H9 (cell line): Measurements from ENCODE around the gene VEGFB. TPM values are rescaled to one million over a fixed set of nuclear protein-coding genes. Genes with fewer than 3 reads are reported as not detected.

Experiments used
- DNase-seq: peaks from one replicate; pipeline ENCODE4 v3.0.0-alpha.2; 2017
- H2AFZ ChIP-seq: one replicate; pipeline ENCODE4 v1.6.1; 2013; ENCODE audit warnings: mild to moderate bottlenecking, low read length, control low read depth, moderate library complexity
- H2AK5ac ChIP-seq: 2 replicates; pipeline ENCODE4 v1.6.1; 2013; ENCODE audit warnings: low read length, control low read depth, mixed read lengths; ENCODE audit not compliant: insufficient read length
- H2BK120ac ChIP-seq: one replicate; pipeline ENCODE4 v1.6.1; 2013; ENCODE audit warnings: low read depth, mild to moderate bottlenecking, low read length, control low read depth, inconsistent platforms; ENCODE audit not compliant: poor library complexity, severe bottlenecking
- H2BK12ac ChIP-seq: 2 replicates; pipeline ENCODE4 v1.6.1; 2013; ENCODE audit warnings: low read length, control low read depth, mixed read lengths, low read depth; ENCODE audit not compliant: insufficient read length
- H2BK15ac ChIP-seq: 2 replicates; pipeline ENCODE4 v1.6.1; 2013; ENCODE audit warnings: low read depth, low read length, control low read depth
- H2BK20ac ChIP-seq: one replicate; pipeline ENCODE4 v1.6.1; 2013; ENCODE audit warnings: low read depth, mild to moderate bottlenecking, low read length, control low read depth, inconsistent platforms; ENCODE audit not compliant: poor library complexity, severe bottlenecking
- H2BK5ac ChIP-seq: 2 replicates; pipeline ENCODE4 v1.6.1; 2013; ENCODE audit warnings: low read length, control low read depth, mixed read lengths; ENCODE audit not compliant: insufficient read length
- H3K14ac ChIP-seq: 2 replicates; pipeline ENCODE4 v1.6.1; 2013; ENCODE audit warnings: low read length, control low read depth; ENCODE audit not compliant: insufficient read depth
- H3K18ac ChIP-seq: 2 replicates; pipeline ENCODE4 v1.6.1; 2013; ENCODE audit warnings: low read depth, mild to moderate bottlenecking, mixed read lengths, low read length, control low read depth; ENCODE audit not compliant: insufficient read length
- H3K23ac ChIP-seq: 2 replicates; pipeline ENCODE4 v1.6.1; 2013; ENCODE audit warnings: low read length, control low read depth, mixed read lengths, low read depth; ENCODE audit not compliant: insufficient read length
- H3K23me2 ChIP-seq: 2 replicates; pipeline ENCODE4 v1.6.1; 2013; ENCODE audit warnings: low read depth, mild to moderate bottlenecking, mixed read lengths, low read length, control low read depth; ENCODE audit not compliant: insufficient read length, poor library complexity, severe bottlenecking
- H3K27ac ChIP-seq: 2 replicates; pipeline ENCODE4 v1.5.1; 2013; ENCODE audit warnings: low read length, control low read depth, mixed read lengths, low read depth; ENCODE audit not compliant: insufficient read length
- H3K27me3 ChIP-seq: 2 replicates; pipeline ENCODE4 v1.6.1; 2013; ENCODE audit warnings: low read length, control low read depth, inconsistent platforms; ENCODE audit not compliant: insufficient read depth
- H3K4ac ChIP-seq: 2 replicates; pipeline ENCODE4 v1.6.1; 2013; ENCODE audit warnings: low read depth, mild to moderate bottlenecking, control low read depth, inconsistent platforms, low read length, moderate library complexity
- H3K4me1 ChIP-seq: 2 replicates; pipeline ENCODE4 v1.6.1; 2013; ENCODE audit warnings: low read length, control low read depth, inconsistent platforms; ENCODE audit not compliant: insufficient read depth
- H3K4me2 ChIP-seq: 2 replicates; pipeline ENCODE4 v1.6.1; 2013; ENCODE audit warnings: low read length, control low read depth, mixed read lengths; ENCODE audit not compliant: insufficient read length, insufficient read depth
- H3K56ac ChIP-seq: 2 replicates; pipeline ENCODE4 v1.6.1; 2013; ENCODE audit warnings: low read depth, mild to moderate bottlenecking, mixed read lengths, low read length, control low read depth; ENCODE audit not compliant: insufficient read length
- H3K79me1 ChIP-seq: 2 replicates; pipeline ENCODE4 v1.6.1; 2013; ENCODE audit warnings: low read depth, mild to moderate bottlenecking, moderate library complexity, low read length, control low read depth, inconsistent platforms; ENCODE audit not compliant: insufficient read depth, poor library complexity, severe bottlenecking
- H3K79me2 ChIP-seq: 2 replicates; pipeline ENCODE4 v1.6.1; 2013; ENCODE audit warnings: low read length, control low read depth, inconsistent platforms; ENCODE audit not compliant: insufficient read depth
- H3K9ac ChIP-seq: 2 replicates; pipeline ENCODE4 v1.6.1; 2013; ENCODE audit warnings: low read length, control low read depth, mixed read lengths; ENCODE audit not compliant: insufficient read length; ENCODE audit errors: extremely low read depth
- H3K9me3 ChIP-seq: one replicate; pipeline ENCODE4 v1.6.1; 2013; ENCODE audit warnings: low read depth, low read length, inconsistent platforms; ENCODE audit not compliant: control insufficient read depth
- H3T11ph ChIP-seq: one replicate; pipeline ENCODE4 v1.6.1; 2013; ENCODE audit warnings: mild to moderate bottlenecking, low read length, control low read depth, inconsistent platforms
- H4K20me1 ChIP-seq: one replicate; pipeline ENCODE4 v1.6.1; 2013; ENCODE audit not compliant: control insufficient read depth, insufficient read length, insufficient read depth
- H4K5ac ChIP-seq: 2 replicates; pipeline ENCODE4 v1.6.1; 2013; ENCODE audit warnings: low read depth, mild to moderate bottlenecking, mixed read lengths, low read length, control low read depth; ENCODE audit not compliant: insufficient read length
- H4K8ac ChIP-seq: replicated peaks from 2 replicates; pipeline ENCODE4 v1.6.1; 2013; ENCODE audit warnings: low read length, control low read depth, mixed read lengths, low read depth; ENCODE audit not compliant: insufficient read length
- H4K91ac ChIP-seq: 2 replicates; pipeline ENCODE4 v1.6.1; 2013; ENCODE audit warnings: low read depth, mild to moderate bottlenecking, moderate library complexity, mixed read lengths, low read length, control low read depth; ENCODE audit not compliant: insufficient read length
- H3K27ac Mint-ChIP-seq, 3 experiments: 2 replicates in 2 of 3; 3 replicates in 1 of 3; pipeline ENCODE4 v1.8.0; 2020 to 2021; ENCODE audit warnings: mixed read lengths in 3 of 3, mild to moderate bottlenecking in 1 of 3, moderate library complexity in 1 of 3
- H3K27me3 Mint-ChIP-seq: 2 replicates; pipeline ENCODE4 v1.8.0; 2021; ENCODE audit warnings: low read depth, mild to moderate bottlenecking, moderate library complexity, mixed read lengths
- H3K36me3 Mint-ChIP-seq, 3 experiments: 2 replicates in 2 of 3; 3 replicates in 1 of 3; pipeline ENCODE4 v1.8.0; 2020 to 2021; ENCODE audit warnings: low read depth in 3 of 3, mixed read lengths in 3 of 3; ENCODE audit not compliant: insufficient read depth in 1 of 3
- H3K4me1 Mint-ChIP-seq, 2 experiments: 2 replicates each; pipeline ENCODE4 v1.8.0; 2020; ENCODE audit warnings: mixed read lengths in 2 of 2
- H3K4me3 Mint-ChIP-seq, 2 experiments: 2 replicates in 1 of 2; 3 replicates in 1 of 2; pipeline ENCODE4 v1.8.0; 2020 to 2021; ENCODE audit warnings: mild to moderate bottlenecking in 2 of 2, mixed read lengths in 2 of 2, moderate library complexity in 1 of 2
- H3K9me3 Mint-ChIP-seq, 2 experiments: 2 replicates in 1 of 2; 3 replicates in 1 of 2; pipeline ENCODE4 v1.8.0; 2020; ENCODE audit warnings: mild to moderate bottlenecking in 2 of 2, mixed read lengths in 2 of 2, moderate library complexity in 1 of 2
- CTCF ChIP-seq: fragments of 200-600 bp; sonication (generic); conservative IDR thresholded peaks from 3 replicates; pipeline ENCODE4 v1.8.0; 2021; ENCODE audit warnings: antibody characterized with exemption, mild to moderate bottlenecking
- WGBS: extraction: QIAGEN DNeasy Blood & Tissue Kit; methylation state at CpG from one replicate; pipeline ENCODE4 v1.1.7; 2013; ENCODE audit warnings: missing lambda C conversion rate, low lambda C conversion rate, mixed read lengths; ENCODE audit not compliant: insufficient read length; ENCODE audit errors: extremely low coverage; 5-methylcytosine and 5-hydroxymethylcytosine counted together
- total RNA-seq: library from RNA; stranded (reverse); gene quantifications from 2 replicates; pipeline ENCODE4 v1.2.1, GENCODE V29; 2021

The VEGFB gene
- total RNA-seq, 1 experiment from 2014 or later = 57.7 TPM

- Mint-ChIP-seq H3K27me3 (no peaks in the 10 kb centered on the region), H3K36me3 (peaks cover 51 to 87% (median 69%) of the 10 kb centered on the region in 3 experiments), H3K4me1 (peaks cover 0 to 8% of the 10 kb centered on the region in 2 experiments; a peak in 3 of 4 replicates), H3K4me3 (no peak overlapping the region; a peak in 1 of 5 replicates), H3K9me3 (no peaks in the 10 kb centered on the region), H3K27ac (no peak overlapping the region)
- Histone ChIP-seq H3K14ac (no peak overlapping the region), H3K23ac (no peak overlapping the region), H3K18ac (no peak overlapping the region), H2AFZ (no peak overlapping the region), H3K79me2 (no peaks in the 10 kb centered on the region), H2BK5ac (no peak overlapping the region), H3K56ac (no peak overlapping the region), H2AK5ac (no peak overlapping the region), H3K4me2 (no peak overlapping the region), H3K27me3 (no peaks in the 10 kb centered on the region), H4K20me1 (no peaks in the 10 kb centered on the region), H2BK120ac (no peak overlapping the region), H3T11ph (no peak overlapping the region), H3K79me1 (no peaks in the 10 kb centered on the region), H3K23me2 (no peaks in the 10 kb centered on the region), H4K8ac (no peak overlapping the region), H2BK12ac (no peak overlapping the region), H3K4me1 (no peaks in the 10 kb centered on the region), H3K27ac (no peak overlapping the region), H3K4ac (no peak overlapping the region), H2BK20ac (no peak overlapping the region), H4K5ac (no peak overlapping the region), H3K9me3 (no peaks in the 10 kb centered on the region), H3K9ac (no peak overlapping the region), H2BK15ac (no peak overlapping the region), H4K91ac (no peak overlapping the region)
- TF ChIP-seq CTCF = no peak
- WGBS = no CpG with 5 or more reads among the region's 18 CpGs
- DNase-seq = no peak
These were observed 27.2 kb downstream of the VEGFB start for GRCh38 chr11:64261556-64262080.
